ENCODE data around the gene TBC1D25.

- TF ChIP-seq POLR2AphosphoS5 (IDR thresholded peaks at IDR 0.05): no peak
- TF ChIP-seq POLR2A (IDR thresholded peaks at IDR 0.05): no peak
Observed at GRCh38 chrX:48579259-48579658, 39.7 kb downstream of the TBC1D25 start.

Data from breast epithelium (tissue), 3 donors.